ENCODE results near the gene B4GAT1. TPM values are rescaled to one million over a fixed set of nuclear protein-coding genes. Genes with fewer than 3 reads are reported as not detected.

The B4GAT1 gene
- total RNA-seq, 1 donor from 2014 or later: 28.7 TPM

DNA sequence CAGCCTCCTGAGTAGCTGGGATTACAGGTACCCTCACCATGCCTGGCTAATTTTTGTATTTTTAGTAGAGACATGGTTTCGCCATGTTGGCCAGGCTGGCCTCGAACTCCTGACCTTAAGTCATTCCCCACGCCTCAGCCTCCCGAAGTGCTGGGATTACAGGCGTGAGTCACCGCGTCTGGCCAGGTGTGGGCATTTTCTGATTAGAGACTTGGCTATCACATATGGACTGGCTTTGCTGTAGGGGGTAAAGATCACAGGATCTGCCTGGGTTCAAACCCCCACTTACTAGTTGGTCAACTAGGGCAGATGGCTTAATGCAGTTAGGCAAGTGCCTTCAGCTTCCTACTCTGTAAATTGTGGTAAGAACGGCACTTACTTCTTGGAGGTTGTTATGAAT, 37.1 kb downstream of the B4GAT1 start:
- H3K27me3 Mint-ChIP-seq: peaks cover 41% of the 10 kb centered on the region
- H3K4me1 Mint-ChIP-seq (ENCODE audit: low read depth): peaks cover 2% of the 10 kb centered on the region
- H3K4me3 Mint-ChIP-seq (ENCODE audit: low read depth): no peak overlapping the region
- no peak for DNase-seq (ENCODE audit: low spot score, unreplicated experiment)
- no peak overlapping the region for H3K27ac Mint-ChIP-seq
- TF ChIP-seq, protein P1, sequence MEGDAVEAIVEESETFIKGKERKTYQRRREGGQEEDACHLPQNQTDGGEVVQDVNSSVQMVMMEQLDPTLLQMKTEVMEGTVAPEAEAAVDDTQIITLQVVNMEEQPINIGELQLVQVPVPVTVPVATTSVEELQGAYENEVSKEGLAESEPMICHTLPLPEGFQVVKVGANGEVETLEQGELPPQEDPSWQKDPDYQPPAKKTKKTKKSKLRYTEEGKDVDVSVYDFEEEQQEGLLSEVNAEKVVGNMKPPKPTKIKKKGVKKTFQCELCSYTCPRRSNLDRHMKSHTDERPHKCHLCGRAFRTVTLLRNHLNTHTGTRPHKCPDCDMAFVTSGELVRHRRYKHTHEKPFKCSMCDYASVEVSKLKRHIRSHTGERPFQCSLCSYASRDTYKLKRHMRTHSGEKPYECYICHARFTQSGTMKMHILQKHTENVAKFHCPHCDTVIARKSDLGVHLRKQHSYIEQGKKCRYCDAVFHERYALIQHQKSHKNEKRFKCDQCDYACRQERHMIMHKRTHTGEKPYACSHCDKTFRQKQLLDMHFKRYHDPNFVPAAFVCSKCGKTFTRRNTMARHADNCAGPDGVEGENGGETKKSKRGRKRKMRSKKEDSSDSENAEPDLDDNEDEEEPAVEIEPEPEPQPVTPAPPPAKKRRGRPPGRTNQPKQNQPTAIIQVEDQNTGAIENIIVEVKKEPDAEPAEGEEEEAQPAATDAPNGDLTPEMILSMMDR (IDR thresholded peaks at IDR 0.05; ENCODE audit: unreplicated experiment): no peak
- H3K36me3 Mint-ChIP-seq (ENCODE audit: insufficient read depth): no peaks in the 10 kb centered on the region
- H3K9me3 Mint-ChIP-seq (ENCODE audit: low read depth): no peaks in the 10 kb centered on the region

DNA sequence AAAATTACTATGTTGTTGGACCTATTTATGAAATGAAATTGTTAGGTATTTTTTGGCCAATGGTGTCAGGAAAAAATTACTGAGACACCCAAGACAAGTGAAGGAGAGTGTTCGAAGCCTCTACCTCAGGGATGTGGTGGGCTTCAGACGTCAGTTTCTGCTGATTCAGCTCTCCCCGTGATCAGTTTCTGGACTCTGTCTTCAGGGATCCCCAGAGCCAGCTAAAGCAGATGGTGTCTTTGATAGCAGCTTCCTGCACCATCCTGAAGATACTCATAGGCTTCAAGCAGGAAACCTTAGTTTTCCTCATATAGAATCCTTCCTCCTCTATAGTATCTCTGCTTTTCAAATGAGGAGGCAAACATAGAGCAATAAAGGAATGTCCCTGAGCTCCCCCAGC, 38.0 kb downstream of the B4GAT1 start:
- H3K9me3 Mint-ChIP-seq (ENCODE audit: low read depth): no peaks in the 10 kb centered on the region

DNA sequence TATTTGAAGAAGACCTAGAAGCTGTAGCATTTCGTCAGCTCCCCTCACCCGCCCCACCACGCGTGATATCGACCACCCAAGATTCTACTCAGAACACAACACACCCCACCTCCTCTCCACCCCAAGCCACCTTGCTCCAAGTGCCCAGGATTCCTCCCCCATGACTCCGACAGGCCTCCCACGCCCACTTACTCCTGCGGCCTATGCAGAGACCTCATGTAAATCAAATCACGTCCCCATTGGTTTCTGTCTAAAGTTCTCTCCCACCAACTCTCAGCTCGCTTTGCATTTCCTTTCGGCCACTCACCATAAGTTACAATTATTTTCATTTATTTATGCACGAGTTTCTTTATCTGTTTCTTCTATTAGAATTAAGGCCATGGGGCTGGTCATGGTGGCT, 44.8 kb downstream of the B4GAT1 start:
- TF ChIP-seq, protein P1 (IDR thresholded peaks at IDR 0.05; ENCODE audit: unreplicated experiment): no peak
- no peak overlapping the region for H3K4me3 Mint-ChIP-seq (ENCODE audit: low read depth)
- no peak for DNase-seq (ENCODE audit: low spot score, unreplicated experiment)
- no peak overlapping the region for H3K27ac Mint-ChIP-seq
- H3K4me1 Mint-ChIP-seq (ENCODE audit: low read depth): no peaks in the 10 kb centered on the region
- peaks cover 16% of the 10 kb centered on the region for H3K27me3 Mint-ChIP-seq
- no peaks in the 10 kb centered on the region for H3K9me3 Mint-ChIP-seq (ENCODE audit: low read depth)
- H3K36me3 Mint-ChIP-seq (ENCODE audit: insufficient read depth): no peaks in the 10 kb centered on the region

More for the DNA sequence above, 38.0 kb downstream of the B4GAT1 start:
- no peak overlapping the region for H3K4me3 Mint-ChIP-seq (ENCODE audit: low read depth)
- TF ChIP-seq, protein P1 (IDR thresholded peaks at IDR 0.05; ENCODE audit: unreplicated experiment): no peak
- DNase-seq (ENCODE audit: low spot score, unreplicated experiment): no peak
- peaks cover 38% of the 10 kb centered on the region for H3K27me3 Mint-ChIP-seq
- peaks cover 2% of the 10 kb centered on the region for H3K4me1 Mint-ChIP-seq (ENCODE audit: low read depth)
- H3K36me3 Mint-ChIP-seq (ENCODE audit: insufficient read depth): no peaks in the 10 kb centered on the region
- H3K27ac Mint-ChIP-seq: no peak overlapping the region

DNA sequence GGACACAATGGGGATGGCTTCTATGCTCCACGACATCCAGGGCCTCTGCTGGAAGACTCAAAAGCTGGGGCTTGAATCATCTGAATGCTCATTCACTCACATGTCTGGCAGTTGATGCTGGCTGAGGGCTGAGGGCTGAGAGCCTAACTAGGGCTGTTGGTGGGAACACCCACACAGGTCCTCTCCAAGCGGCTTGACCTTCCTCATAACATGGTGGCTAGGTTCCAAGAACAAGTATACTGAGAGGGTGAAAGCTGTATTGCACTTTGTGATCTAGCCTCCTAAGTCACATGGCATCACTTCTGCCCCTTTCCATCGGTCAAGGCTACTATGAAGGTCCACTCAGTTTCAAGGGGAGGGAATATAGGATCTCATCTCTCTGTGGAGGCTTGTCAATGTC, 48.2 kb downstream of the B4GAT1 start:
- no peaks in the 10 kb centered on the region for H3K9me3 Mint-ChIP-seq (ENCODE audit: low read depth)
- no peaks in the 10 kb centered on the region for H3K36me3 Mint-ChIP-seq (ENCODE audit: insufficient read depth)
- no peaks in the 10 kb centered on the region for H3K4me1 Mint-ChIP-seq (ENCODE audit: low read depth)
- TF ChIP-seq, protein P1 (IDR thresholded peaks at IDR 0.05; ENCODE audit: unreplicated experiment): no peak
- no peak overlapping the region for H3K4me3 Mint-ChIP-seq (ENCODE audit: low read depth)
- no peak overlapping the region for H3K27ac Mint-ChIP-seq
- DNase-seq (ENCODE audit: low spot score, unreplicated experiment): no peak
- H3K27me3 Mint-ChIP-seq: peaks cover 26% of the 10 kb centered on the region

DNA sequence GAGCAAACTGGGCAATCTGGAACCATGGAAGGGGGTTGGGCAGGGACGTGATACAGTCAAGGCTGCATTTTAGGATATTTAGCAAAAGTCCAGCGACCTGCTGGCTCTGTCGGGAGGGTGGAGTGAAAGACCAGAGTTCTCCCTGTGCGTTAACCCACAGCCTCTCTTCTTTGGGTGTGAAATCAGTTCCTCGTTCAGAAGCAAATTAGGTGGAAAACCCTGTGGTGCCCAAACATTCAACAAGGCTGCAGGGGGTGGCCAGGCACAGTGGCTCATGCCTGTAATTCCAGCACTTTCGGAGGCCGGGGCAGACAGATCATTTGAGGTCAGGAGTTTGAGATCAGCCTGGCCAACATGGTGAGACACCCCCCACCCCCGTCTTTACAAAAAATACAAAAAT, 49.8 kb downstream of the B4GAT1 start:
- no peaks in the 10 kb centered on the region for H3K36me3 Mint-ChIP-seq (ENCODE audit: insufficient read depth)

More for the DNA sequence above, 49.8 kb downstream of the B4GAT1 start:
- Mint-ChIP-seq H3K27me3 (peaks cover 37% of the 10 kb centered on the region), H3K4me3 (ENCODE audit: low read depth) (no peak overlapping the region), H3K9me3 (ENCODE audit: low read depth) (no peaks in the 10 kb centered on the region), H3K4me1 (ENCODE audit: low read depth) (no peaks in the 10 kb centered on the region), H3K27ac (no peak overlapping the region)
- DNase-seq (ENCODE audit: low spot score, unreplicated experiment): no peak
- TF ChIP-seq, protein P1 (IDR thresholded peaks at IDR 0.05; ENCODE audit: unreplicated experiment): no peak

Other genes with a start within 250 kb of the B4GAT1 start
- gene KLC2, start 89.9 kb downstream of the B4GAT1 start, total RNA-seq: 69.8 and 70.9 TPM in 2 replicates
- gene RAB1B, start 79.0 kb downstream of the B4GAT1 start, total RNA-seq: 100 and 102 TPM in 2 replicates
- 21.3 and 21.7 TPM in 2 replicates for gene CNIH2, start 69.5 kb downstream of the B4GAT1 start, total RNA-seq
- 61.7 and 64.6 TPM in 2 replicates for gene YIF1A, start 58.5 kb downstream of the B4GAT1 start, total RNA-seq
- 0.33 and 0.57 TPM in 2 replicates for gene TMEM151A, start 55.7 kb downstream of the B4GAT1 start, total RNA-seq
- 0.22 and 0.67 TPM in 2 replicates for gene CD248, start 30.6 kb downstream of the B4GAT1 start, total RNA-seq
- 1.5 and 2.3 TPM in 2 replicates for gene RIN1, start 11.2 kb downstream of the B4GAT1 start, total RNA-seq
- gene BRMS1, start 2.5 kb downstream of the B4GAT1 start, total RNA-seq: 38.1 and 38.3 TPM in 2 replicates
- 35.6 and 38.2 TPM in 2 replicates for gene SLC29A2, start 24.1 kb upstream of the B4GAT1 start, total RNA-seq
- not detected in 2 replicates for gene NPAS4, start 73.4 kb upstream of the B4GAT1 start, total RNA-seq
- gene MRPL11, start 91.2 kb upstream of the B4GAT1 start, total RNA-seq: 54.3 and 59.1 TPM in 2 replicates
- 16.9 and 17.8 TPM in 2 replicates for gene PELI3, start 119.3 kb upstream of the B4GAT1 start, total RNA-seq
- 78.7 and 79.7 TPM in 2 replicates for gene DPP3, start 132.8 kb upstream of the B4GAT1 start, total RNA-seq
- 75.4 and 80.3 TPM in 2 replicates for gene BBS1, start 163.0 kb upstream of the B4GAT1 start, total RNA-seq
- gene ZDHHC24, start 198.4 kb upstream of the B4GAT1 start, total RNA-seq: 9.7 and 10.5 TPM in 2 replicates
- gene ACTN3, start 199.3 kb upstream of the B4GAT1 start, total RNA-seq: 0.43 and 0.44 TPM in 2 replicates
- gene CTSF, start 221.0 kb upstream of the B4GAT1 start, total RNA-seq: 3.6 and 4.1 TPM in 2 replicates
- gene CCDC87, start 245.4 kb upstream of the B4GAT1 start, total RNA-seq: 0.89 and 1.1 TPM in 2 replicates
- gene CCS, start 245.6 kb upstream of the B4GAT1 start, total RNA-seq: 48.9 and 49.7 TPM in 2 replicates